ENCODE results near the gene AUH. TPM values are rescaled to one million over a fixed set of nuclear protein-coding genes. Genes with fewer than 3 reads are reported as not detected.

The AUH gene
- total and polyA plus RNA-seq, 2 donors from 2014 or later: 31.6 to 63.5 TPM

GRCh38 chr9:91403665-91404543, 42.2 kb upstream of the AUH start:
- no peak for DNase-seq
- no peaks in the 10 kb centered on the region for H3K27me3 ChIP-seq (ENCODE audit: control insufficient read depth, insufficient read depth, low read length)
- H3K9ac ChIP-seq (ENCODE audit: low read length in 3 of 3): no peak overlapping the region
- no peak overlapping the region for H3K4me3 ChIP-seq (ENCODE audit: low read length in 3 of 3)
- H3K27ac ChIP-seq (ENCODE audit: low read depth in 2 of 2, low read length in 2 of 2): no peak overlapping the region
- peaks cover 0 to under 1% (median 0%) of the 10 kb centered on the region in 3 donors for H3K36me3 ChIP-seq (ENCODE audit: control insufficient read depth in 2 of 3, insufficient read depth in 3 of 3, low read length in 3 of 3)
- intact Hi-C loops (cut with DNase I): no loop called here
- no peak for TF ChIP-seq CTCF (IDR thresholded peaks at IDR 0.05; ENCODE audit: borderline replicate concordance, extremely low read depth, insufficient read depth)
- H3K4me1 ChIP-seq (ENCODE audit: control insufficient read depth in 2 of 3, insufficient read depth in 2 of 3, low read depth in 1 of 3, low read length in 3 of 3): no peaks in the 10 kb centered on the region
- H3K9me3 ChIP-seq (ENCODE audit: control insufficient read depth in 2 of 3, insufficient read depth in 1 of 3, low read length in 3 of 3): no peaks in the 10 kb centered on the region
- no peak for FAIRE-seq

- H3K36me3 ChIP-seq (ENCODE audit: control insufficient read depth in 2 of 3, insufficient read depth in 3 of 3, low read length in 3 of 3): no peaks in the 10 kb centered on the region
- H3K9me3 ChIP-seq (ENCODE audit: control insufficient read depth in 2 of 3, insufficient read depth in 1 of 3, low read length in 3 of 3): no peaks in the 10 kb centered on the region
- DNase-seq (no peak), FAIRE-seq (no peak)
- no peak for TF ChIP-seq CTCF (IDR thresholded peaks at IDR 0.05; ENCODE audit: borderline replicate concordance, extremely low read depth, insufficient read depth)
- H3K27me3 ChIP-seq (ENCODE audit: control insufficient read depth, insufficient read depth, low read length): no peaks in the 10 kb centered on the region
- H3K4me1 ChIP-seq (ENCODE audit: control insufficient read depth in 2 of 3, insufficient read depth in 2 of 3, low read depth in 1 of 3, low read length in 3 of 3): no peaks in the 10 kb centered on the region
- no peak overlapping the region for H3K27ac ChIP-seq (ENCODE audit: low read depth in 2 of 2, low read length in 2 of 2)
- H3K9ac ChIP-seq (ENCODE audit: low read length in 3 of 3): no peak overlapping the region
- H3K4me3 ChIP-seq (ENCODE audit: low read length in 3 of 3): no peak overlapping the region
- intact Hi-C loops (cut with DNase I): no loop called here
Observed at GRCh38 chr9:91398926-91399325, 37.2 kb upstream of the AUH start.

- H3K9me3 ChIP-seq (ENCODE audit: control insufficient read depth in 2 of 3, insufficient read depth in 1 of 3, low read length in 3 of 3): no peaks in the 10 kb centered on the region
- no peaks in the 10 kb centered on the region for H3K4me1 ChIP-seq (ENCODE audit: control insufficient read depth in 2 of 3, insufficient read depth in 2 of 3, low read depth in 1 of 3, low read length in 3 of 3)
- H3K36me3 ChIP-seq (ENCODE audit: control insufficient read depth in 2 of 3, insufficient read depth in 3 of 3, low read length in 3 of 3): no peaks in the 10 kb centered on the region
- no peak overlapping the region for H3K4me3 ChIP-seq (ENCODE audit: low read length in 3 of 3)
- H3K9ac ChIP-seq (ENCODE audit: low read length in 3 of 3): no peak overlapping the region
- no peak for TF ChIP-seq CTCF (IDR thresholded peaks at IDR 0.05; ENCODE audit: borderline replicate concordance, extremely low read depth, insufficient read depth)
- no peak overlapping the region for H3K27ac ChIP-seq (ENCODE audit: low read depth in 2 of 2, low read length in 2 of 2)
- DNase-seq: no peak
- intact Hi-C loops (cut with DNase I): no loop called here
- FAIRE-seq: no peak
- H3K27me3 ChIP-seq (ENCODE audit: control insufficient read depth, insufficient read depth, low read length): no peaks in the 10 kb centered on the region
Observed at GRCh38 chr9:91395553-91396471, 34.1 kb upstream of the AUH start.

Data from kidney (tissue), 14 donors.